RPMI7951 (cell line): Measurements from ENCODE around the gene FLT3. TPM values are rescaled to one million over a fixed set of nuclear protein-coding genes. Genes with fewer than 3 reads are reported as not detected.
"Not testable (repeated sequence)": the region's sequence is repeated elsewhere in the genome, so short reads cannot be mapped to it uniquely, and the experiment has no call there.

Experiments used
- DNase-seq: peaks from one replicate; pipeline ENCODE4 v3.0.0-alpha.2; 2012; ENCODE audit warnings: low read depth
- total RNA-seq: library from RNA; depleted of rRNA; stranded (reverse); fragments of >200 nt; shearing (Covaris generic); gene quantifications from 2 replicates; pipeline ENCODE4 v1.2.3, GENCODE V29; 2014; rRNA removed

Gene FLT3
- not detected in 2 replicates for total RNA-seq

- peak; percentile 44 for DNase-seq
Observed at GRCh38 chr13:28100150-28101121, at the start of gene FLT3. FLT3 (minus strand) TSS chr13:28100576; CDS start chr13:28100510, 66 bp downstream.

GRCh38 chr13:28147495-28147894, 47.1 kb upstream of the FLT3 start:
- no peak for DNase-seq

- DNase-seq, result no peak
Observed at GRCh38 chr13:28145049-28145448, 44.7 kb upstream of the FLT3 start.

DNA sequence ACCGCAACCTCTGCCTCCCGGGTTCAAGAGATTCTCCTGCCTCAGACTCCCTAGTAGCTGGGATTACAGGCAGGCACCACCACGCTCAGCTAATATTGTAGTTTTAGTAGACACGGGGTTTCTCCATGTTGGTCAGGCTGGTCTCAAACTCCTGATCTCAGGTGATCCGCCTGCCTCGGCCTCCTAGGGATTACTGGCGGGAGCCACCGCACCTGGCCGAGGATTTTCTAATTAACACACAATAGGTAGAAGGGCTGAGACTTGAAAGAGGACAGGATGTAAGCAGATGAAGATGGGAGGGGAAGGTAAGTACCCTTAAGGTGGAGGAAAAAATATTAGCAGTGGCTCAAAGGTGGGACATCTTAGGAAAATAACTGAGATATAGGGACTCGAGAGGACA, 41.2 kb upstream of the FLT3 start:
- not testable (repeated sequence) for DNase-seq

- DNase-seq, result no peak
Observed at GRCh38 chr13:28140433-28141125, 40.2 kb upstream of the FLT3 start.

- peak; percentile 85 for DNase-seq
Observed at GRCh38 chr13:28138756-28139470, 38.5 kb upstream of the FLT3 start.

GRCh38 chr13:28138012-28138755, 37.8 kb upstream of the FLT3 start, which contains the start of gene PAN3:
PAN3 (plus strand) TSS chr13:28138545; CDS start chr13:28138658, 113 bp downstream.
- peak; percentile 85 for DNase-seq

GRCh38 chr13:28137596-28137995, 37.2 kb upstream of the FLT3 start:
- DNase-seq, result peak; percentile 3

- peak; percentile 13 for DNase-seq
Observed at GRCh38 chr13:28136916-28137315, 36.5 kb upstream of the FLT3 start.

- DNase-seq, result no peak
Observed at GRCh38 chr13:28131646-28132045, 31.3 kb upstream of the FLT3 start.

DNA sequence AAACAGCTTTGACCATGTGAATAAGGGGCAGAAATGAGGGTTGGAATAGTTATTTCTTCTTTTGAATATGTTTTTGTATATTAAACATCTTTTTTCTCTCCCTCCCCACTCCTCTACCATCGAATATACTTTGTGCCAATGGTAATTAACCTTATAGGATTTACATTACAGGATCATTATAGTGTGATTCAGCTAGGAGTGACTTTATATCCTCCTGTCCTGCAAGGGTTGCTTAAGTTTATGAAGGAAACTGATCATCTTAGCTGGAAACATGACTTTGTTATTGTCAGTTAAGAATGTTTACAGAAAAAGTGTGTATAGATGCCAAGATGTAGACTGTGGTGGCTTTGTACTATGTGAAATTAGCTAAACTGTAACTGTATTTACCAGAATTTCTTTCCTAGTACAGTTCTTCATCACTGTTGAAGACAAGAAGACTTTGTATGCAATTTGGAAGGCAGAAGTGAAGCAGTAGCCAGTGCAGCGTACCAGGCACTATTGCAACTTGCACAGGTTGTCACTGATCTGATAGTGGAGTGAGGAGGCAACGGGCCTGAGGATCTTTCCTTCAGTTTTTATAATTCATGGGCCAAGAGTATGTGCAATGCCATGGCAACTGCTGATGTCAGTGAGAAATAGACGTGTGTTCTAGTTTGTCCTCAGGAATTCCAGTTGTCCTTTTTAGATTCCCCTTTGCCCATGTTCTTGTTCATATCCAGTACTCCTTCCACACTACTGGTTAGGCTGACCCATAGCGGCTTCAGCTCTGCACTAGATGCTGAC, 29.7 kb upstream of the FLT3 start:
- no peak for DNase-seq

DNA sequence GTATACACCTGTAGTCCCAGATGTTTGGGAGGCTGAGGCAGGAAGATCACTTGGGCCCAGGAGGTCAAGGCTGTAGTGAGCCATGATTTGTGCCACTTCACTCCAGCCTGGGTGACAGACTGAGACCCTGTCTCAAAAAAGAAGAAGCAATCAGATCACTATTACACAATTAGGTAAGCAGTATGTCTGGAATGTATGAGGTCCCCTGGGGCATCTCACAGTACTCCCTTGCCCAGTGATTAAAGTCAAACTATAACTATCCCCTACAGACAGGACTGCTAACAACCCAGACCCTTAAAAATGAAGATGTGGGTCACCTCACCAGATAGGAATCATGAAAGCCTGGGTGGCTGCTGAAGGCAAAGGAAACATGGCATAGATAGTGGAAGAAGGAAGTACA, 28.6 kb upstream of the FLT3 start:
- no peak for DNase-seq

- no peak for DNase-seq
Observed at GRCh38 chr13:28128030-28128429, 27.7 kb upstream of the FLT3 start.

DNA sequence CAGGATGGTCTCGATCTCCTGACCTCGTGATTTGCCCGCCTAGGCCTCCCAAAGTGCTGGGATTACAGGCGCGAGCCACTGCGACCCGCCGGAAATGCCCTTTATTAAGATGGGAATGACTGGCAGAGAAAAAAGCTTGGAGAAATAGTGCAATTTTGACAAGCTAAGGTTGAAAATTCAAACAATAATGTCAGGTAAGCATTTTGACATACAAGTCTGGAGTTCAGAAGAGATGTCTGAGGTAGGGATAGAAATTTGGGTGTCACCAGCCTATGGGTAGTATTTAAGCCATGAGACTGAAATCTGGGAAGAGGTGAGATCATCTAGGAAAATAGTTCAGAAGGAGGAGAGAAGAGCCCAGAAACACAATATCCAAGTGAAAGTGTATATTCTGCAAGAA, 20.8 kb upstream of the FLT3 start:
- DNase-seq, result no peak

DNA sequence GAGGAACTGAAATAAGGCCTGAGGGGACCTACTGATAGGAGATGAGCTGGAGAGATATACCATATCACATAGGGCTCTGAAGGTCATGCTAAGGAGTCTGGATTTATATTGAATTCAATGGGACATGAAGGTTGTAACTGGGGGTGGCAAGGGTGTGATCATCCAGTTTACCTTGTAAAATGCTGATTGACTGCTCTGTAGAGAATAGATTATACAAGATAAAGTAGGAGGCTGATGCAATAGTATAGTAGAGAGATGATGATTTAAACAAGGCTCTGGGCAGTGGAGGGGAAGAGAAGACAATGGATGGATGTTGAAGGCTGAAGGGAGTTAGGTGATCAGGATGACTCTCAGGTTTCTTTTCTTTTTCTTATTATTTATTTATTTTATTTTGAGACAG, 19.9 kb upstream of the FLT3 start:
- no peak for DNase-seq

DNA sequence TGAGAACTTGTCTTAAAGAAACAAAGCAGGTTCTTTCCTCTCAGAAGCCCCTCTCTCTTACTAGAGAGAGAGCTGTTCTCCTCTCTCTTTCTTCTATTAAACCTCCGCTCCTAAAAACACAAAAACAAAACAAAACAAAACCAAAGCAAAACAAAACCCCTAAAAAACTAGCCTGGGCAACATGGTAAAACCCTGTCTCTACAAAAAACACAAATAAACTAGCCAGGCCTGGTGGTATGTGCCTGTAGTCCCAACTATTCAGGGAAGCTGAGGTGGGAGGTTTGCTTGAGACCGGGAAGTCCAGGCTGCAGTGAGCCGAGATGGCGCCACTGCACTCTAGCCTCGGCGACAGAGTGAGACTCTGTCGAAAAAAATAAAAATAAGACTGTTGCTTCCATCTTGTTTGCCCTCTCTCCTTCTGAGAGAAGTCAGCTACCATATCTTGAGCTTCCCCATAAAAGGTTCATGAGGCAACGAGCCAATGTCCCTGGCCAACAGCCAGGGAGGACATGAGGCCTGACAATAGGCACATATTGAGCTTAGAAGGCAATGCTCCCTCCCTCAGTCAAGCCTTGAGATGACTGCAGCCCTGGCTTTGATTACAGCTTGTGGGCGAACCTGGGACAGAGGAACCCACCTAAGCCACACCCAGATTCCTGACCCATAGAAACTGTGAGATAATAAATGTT, 17.5 kb upstream of the FLT3 start:
- DNase-seq, result peak; percentile 33

GRCh38 chr13:28116736-28117135, 16.4 kb upstream of the FLT3 start:
- DNase-seq, result no peak

GRCh38 chr13:28110414-28110813, 10.0 kb upstream of the FLT3 start:
- DNase-seq, result no peak

DNA sequence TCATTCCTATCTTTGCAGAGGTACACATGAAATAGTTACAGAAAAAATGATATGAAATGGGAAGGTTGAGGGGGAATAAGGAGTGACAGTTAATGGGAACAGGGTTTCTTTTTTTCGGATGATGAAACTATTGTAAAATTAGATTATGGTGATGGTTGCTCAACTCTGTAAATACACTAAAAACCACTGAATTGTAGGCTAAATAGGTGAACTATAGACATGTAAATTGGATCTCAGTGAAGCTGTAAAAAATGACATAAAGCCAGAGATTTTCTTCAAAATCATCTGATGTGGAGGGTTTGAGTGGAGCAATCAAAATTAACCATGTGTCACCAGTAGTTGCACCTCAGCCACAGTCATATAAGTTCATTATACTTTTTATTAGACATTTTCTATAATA, 6.6 kb upstream of the FLT3 start:
- no peak for DNase-seq

DNA sequence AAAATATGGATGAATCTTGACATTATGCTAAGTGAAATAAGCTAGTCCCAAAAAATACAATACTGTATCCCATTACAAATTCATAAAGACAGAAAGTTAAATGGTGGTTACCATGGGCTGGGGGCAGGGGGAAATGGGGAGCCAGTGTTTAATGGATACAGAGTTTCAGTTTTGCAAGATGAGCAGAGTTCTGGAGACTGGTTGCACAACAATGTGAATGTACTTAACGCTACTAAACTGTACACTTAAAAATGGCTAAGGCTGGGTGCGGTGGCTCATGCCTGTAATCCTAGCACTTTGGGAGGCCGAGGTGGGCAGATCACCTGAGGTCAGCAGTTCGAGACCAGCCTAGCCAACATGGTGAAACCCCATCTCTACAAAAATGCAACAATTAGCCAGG, 1.5 kb upstream of the FLT3 start:
- DNase-seq, result not testable (repeated sequence)
